GM19324 (cell line): ENCODE results near the gene TSPYL4.
A peak's percentile ranks its signal among the peaks of the same experiment; 100 is the strongest.
"Not testable (repeated sequence)": the region's sequence is repeated elsewhere in the genome, so short reads cannot be mapped to it uniquely, and the experiment has no call there.

Experiments
- ATAC-seq: cut with Tn5 transposase; IDR thresholded peaks from one replicate; pipeline ENCODE4 v1.9.1; 2021; ENCODE audit warnings: mild to moderate bottlenecking, moderate library complexity; ENCODE audit not compliant: unreplicated experiment, low FRiP score

TSPYL4 gene

DNA sequence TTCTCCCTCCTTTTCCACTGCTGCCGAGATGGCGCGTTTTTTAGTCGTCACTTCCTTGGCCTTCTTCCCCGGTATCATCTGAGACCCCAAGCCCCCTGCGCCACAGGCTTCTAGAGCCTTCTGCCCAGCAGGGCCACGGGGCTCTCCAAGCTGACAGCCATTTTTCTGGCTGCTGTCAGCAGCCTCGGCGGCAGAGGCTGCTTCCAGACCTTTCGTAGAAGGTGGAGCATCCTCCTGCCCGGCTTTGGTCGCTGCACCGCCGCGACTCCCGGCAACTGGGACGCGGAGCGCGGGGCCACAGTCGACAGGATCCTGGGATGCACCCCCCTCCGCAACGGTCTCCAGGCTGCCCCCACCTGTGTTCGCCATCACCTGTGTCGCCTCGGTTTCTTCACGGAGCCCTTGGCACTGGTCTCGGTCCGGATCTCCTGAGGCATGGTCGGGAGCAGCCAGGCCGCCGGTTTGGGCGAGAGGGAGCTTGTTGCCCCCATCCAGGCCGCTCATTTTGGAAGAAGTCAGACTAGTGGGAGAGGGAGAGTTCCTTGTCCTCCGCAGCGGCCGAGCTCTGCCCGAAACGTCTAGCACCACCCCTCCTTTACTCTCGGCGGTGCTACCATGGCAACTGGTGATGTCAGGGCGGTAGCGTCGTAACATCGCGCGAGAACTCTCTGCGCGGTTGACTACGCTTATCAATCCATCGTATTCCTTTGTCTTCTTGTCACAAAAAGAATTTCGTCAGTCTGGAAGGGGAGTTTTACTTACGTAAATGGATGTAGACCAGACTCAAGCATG lies at the start of gene TSPYL4:
Gene TSPYL4, minus strand, starts transcription at position 571 of the 792 bp plus-strand sequence. Its CDS starts 67 bp downstream, at position 504.
- peak; percentile 100 for ATAC-seq

GRCh38 chr6:116301104-116301503 lies 47.2 kb upstream of the TSPYL4 start:
- no peak for ATAC-seq

- no peak for ATAC-seq
These were observed 46.7 kb upstream of the TSPYL4 start for GRCh38 chr6:116300566-116300965.

GRCh38 chr6:116298973-116299372 lies 45.1 kb upstream of the TSPYL4 start:
- ATAC-seq, result no peak

GRCh38 chr6:116298273-116298672 lies 44.4 kb upstream of the TSPYL4 start:
- no peak for ATAC-seq

DNA sequence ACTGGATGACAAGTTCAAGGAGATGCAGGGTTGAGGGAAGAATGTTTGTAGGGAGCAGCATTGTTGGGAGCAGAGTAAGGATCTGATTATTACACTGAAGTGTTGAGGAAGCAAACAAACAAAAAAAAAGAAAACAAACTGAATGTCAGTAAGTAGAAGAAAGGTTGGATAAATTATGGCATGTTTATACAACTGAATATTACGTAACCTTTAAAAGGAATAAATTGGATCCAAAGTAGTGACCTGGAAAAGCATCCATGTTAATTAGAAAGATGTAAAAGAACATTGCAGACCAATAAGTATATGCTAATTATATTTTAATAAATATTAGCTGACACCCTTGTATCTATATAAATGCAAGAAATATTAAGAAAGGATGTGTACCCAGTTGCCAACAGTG lies 38.7 kb upstream of the TSPYL4 start:
- ATAC-seq, result no peak

- no peak for ATAC-seq
These were observed 38.0 kb upstream of the TSPYL4 start for GRCh38 chr6:116291701-116292396.

DNA sequence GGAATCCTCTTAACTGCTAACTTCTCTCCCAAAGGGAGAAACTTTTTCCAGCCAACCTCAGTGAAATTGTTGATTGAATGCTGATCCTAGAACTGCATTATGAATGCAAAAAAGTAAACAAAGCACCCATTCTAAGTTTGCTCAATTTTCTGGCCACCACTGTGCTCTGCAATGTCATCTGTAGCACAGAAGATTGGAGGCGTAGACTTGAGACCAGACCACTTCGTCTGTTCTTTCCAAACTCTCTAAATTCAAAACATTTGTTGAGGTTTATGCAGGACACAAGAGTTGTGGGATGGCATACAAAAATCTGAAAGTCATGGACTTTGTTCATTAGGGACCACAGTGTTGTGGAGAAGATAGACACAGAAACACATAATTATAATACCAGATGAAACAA lies 36.9 kb upstream of the TSPYL4 start:
- no peak for ATAC-seq

GRCh38 chr6:116289876-116290275 lies 36.0 kb upstream of the TSPYL4 start:
- no peak for ATAC-seq

DNA sequence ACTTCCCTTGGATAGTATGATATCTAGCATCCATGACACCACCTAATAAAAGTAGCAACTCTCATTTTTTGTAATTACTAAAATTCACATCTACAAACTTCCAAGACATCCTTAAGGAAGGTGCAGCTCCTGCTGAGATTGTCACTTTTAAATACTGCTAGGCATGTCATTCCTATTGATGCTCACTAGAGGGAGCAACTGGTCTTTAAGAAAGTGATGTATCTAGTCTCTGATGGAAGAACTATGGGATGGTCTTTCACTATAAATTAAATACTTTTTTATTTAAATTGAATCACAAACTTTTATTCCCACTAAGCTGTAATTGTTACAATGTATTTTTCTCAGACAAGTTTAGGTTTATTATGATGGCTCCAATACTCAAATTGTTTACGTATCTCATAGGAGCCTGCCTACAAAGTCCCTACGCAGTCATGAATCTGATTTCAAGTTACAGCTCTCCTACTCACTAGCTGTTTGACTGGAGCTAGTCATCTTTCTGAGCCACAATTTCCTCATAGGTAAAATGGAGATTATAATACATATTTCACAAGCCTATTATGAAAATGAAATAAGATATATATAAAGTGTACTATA lies 33.9 kb upstream of the TSPYL4 start:
- no peak for ATAC-seq

DNA sequence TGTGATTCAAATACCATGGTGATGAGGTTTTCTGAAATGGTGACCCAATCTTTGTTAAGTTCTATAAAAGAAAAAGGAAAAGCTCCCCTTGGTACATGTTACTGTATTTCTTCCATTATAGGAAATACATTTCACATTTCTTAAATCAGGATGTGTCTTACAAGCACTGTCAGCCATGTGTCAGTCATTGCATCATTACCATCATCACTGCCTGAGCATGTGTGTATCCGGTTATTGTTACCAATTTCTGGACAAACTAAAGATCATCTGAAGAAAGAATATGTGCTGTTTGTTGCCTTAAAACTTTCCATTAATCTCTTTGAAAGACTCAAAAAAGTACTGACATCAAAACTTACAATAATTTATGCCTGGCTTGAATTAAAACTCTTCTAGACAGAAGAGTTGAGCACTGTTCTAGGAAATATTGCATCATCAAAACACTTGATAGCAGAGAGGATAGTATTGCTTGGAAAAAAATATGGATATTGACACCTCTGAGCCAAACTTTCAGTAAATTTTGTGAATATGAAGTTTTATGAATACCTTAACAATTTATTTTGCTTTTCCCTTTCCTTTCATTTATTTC lies 33.0 kb upstream of the TSPYL4 start:
- ATAC-seq, result no peak

DNA sequence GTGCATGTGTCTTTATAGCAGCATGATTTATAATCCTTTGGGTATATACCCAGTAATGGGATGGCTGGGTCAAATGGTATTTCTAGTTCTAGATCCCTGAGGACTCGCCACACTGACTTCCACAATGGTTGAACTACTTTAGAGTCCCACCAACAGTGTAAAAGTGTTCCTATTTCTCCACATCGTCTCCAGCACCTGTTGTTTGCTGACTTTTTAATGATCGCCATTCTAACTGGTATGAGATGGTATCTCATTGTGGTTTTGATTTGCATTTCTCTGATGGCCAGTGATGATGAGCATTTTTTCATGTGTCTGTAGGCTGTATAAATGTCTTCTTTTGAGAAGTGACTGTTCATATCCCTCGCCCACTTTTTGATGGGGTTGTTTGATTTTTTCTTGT lies 31.1 kb upstream of the TSPYL4 start:
- not testable (repeated sequence) for ATAC-seq

DNA sequence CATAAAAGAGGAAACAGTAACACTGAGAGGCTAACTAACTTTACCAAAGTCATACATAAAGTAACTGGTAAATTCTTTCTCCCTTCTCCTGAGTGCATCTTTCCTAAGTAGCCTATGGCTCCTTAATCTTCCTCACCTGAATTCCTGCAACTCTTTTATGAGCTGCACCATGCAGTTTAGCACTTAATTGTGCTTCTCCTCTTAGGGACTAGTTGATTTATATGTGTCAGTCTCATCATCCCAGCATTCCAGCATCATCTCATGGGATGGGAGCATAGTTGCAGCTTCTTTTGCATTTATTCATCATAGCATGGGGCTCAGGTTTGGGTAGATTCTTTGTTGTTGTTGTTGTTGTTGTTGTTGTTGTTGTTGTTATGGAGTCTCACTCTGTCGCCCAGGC lies 29.3 kb upstream of the TSPYL4 start:
- ATAC-seq, result no peak

DNA sequence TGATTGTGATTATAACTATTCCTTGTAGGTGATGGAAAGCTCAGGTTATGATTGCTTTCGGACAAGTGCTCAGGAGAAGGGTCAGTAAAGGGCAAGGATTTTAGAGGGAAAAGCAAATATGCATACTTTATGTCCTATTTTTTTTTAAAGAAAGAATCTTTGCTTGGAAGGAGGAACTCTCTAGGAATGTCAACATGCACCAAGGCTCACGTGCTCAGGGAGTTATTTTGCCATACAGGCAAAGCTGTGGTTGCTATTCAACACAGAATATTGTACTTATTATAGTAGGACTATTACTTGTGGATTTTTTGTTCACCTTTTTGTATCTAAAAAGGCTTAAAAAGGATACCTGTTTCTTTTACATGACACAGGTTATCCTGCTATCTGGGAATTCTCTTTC lies 28.8 kb upstream of the TSPYL4 start:
- no peak for ATAC-seq

DNA sequence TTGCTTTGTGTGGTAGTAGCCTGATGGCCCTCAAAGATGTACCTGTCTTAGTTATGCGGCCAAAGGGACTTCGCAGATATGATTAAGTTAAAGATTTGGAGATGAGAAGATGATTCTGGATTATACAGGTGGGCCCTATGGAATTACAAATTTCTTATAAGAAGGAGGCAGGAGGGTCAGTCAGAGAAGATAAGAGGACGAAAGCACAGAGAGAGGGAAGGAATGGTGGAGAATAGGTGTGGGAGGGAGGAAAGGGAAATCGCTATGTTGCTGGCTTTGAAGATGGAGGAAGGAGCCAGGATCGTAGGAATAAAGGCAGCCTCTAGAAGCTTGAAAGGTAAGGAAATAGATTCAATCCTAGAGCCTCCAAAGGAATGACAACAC lies 27.1 kb upstream of the TSPYL4 start:
- no peak for ATAC-seq

DNA sequence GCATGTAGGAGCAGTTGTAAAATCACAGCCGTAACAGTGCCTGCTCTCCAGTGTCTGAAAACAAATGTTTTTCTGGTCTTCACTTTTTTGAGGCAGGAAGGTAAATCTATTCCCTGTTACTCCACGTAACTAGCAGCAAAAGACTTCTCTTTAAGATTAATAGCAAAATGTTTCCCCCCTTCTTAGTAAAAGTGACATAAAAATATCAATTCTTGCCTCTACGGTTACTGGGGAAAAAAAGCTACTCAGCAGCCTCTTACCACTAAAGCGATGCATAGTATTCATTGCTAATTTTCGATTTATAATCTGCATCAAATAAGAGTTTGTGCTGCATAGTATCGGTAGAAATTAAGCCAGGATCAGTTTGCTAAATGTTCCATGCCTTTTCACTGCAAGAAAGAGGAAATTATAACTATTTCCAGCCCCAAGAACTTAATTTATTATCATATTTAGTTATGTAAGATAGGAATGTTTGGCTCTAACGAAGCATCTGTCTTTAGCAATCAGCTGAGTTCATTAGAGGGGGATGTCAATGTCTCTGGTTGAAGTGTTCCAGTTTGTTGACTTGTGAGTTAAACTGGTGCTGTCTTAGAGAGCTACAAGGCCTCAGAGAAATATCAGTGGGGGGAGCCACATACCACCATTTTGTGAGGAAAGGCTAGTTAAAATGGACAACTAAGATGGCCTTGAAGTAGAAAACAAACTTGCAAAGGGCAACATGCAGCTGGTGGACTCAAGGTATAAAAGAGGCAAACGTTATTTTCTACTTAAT lies 26.5 kb upstream of the TSPYL4 start:
- no peak for ATAC-seq

DNA sequence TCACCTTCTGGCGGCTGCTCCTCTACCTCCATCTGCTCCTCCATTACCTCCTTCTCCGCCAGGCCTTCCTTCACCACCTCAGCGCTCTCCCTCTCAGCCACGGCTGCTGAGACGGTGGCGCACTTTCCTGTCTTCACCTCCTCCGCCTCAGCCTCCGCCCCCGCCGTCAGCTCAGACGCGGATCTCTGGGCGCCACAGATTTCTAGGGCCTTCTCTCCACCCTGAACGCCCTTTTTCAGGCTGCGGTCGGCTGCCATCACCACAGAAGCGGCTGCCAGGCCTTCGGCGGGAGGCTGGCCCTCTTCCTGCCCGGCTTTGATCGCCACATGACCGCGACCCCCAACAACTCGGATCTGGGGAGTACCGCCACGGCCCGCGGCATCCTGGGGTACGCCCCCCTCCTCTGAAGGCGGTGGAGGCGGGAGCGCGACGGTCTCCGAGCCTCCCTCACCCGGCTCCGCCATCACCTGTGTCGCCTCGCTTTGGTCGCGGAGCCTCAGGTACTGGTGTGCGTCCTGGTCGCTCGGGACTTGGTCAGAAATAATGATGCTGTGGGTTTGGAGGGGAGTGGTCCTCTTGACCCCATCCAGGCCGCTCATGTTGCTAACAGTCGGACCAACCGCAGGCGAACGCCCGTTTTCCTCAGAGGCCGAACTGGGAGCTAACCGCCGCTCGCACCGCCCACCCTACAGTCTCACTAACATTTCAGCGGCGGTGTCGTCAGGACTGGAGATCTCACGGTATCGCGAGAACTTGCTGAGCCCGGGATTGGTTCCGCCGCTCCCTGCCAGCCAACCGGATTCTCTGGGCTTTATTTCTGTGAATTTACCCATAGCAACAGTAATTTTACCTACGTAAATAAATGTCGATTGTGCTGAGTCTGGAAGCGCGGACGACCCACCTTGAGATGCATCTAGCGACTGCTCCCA lies 25.6 kb upstream of the TSPYL4 start, which contains the start of gene TSPYL1:
Gene TSPYL1, minus strand, starts transcription at position 699 of the 929 bp plus-strand sequence. Its CDS starts 100 bp downstream, at position 599.
- ATAC-seq, result peak; percentile 96

- peak; percentile 1 for ATAC-seq
These were observed 25.0 kb upstream of the TSPYL4 start for GRCh38 chr6:116278854-116279231.

GRCh38 chr6:116278481-116278829 lies 24.6 kb upstream of the TSPYL4 start:
- ATAC-seq, result no peak
